HG02938 (cell line): ENCODE data around the gene PRR5L.
A peak's percentile ranks its signal among the peaks of the same experiment; 100 is the strongest.
"Not testable (repeated sequence)": the region's sequence is repeated elsewhere in the genome, so short reads cannot be mapped to it uniquely, and the experiment has no call there.

Experiments
- ATAC-seq: cut with Tn5 transposase; IDR thresholded peaks from one replicate; pipeline ENCODE4 v1.9.1; 2021; ENCODE audit warnings: mild to moderate bottlenecking, moderate library complexity; ENCODE audit not compliant: unreplicated experiment

The PRR5L gene

GRCh38 chr11:36325403-36325802, 29.3 kb downstream of the PRR5L start:
- ATAC-seq, result not testable (repeated sequence)

GRCh38 chr11:36326524-36327419, 30.7 kb downstream of the PRR5L start:
- ATAC-seq, result peak; percentile 70

- no peak for ATAC-seq
Measured at GRCh38 chr11:36328966-36329673, 33.0 kb downstream of the PRR5L start.

- no peak for ATAC-seq
Measured at GRCh38 chr11:36330411-36330810, 34.3 kb downstream of the PRR5L start.

GRCh38 chr11:36333468-36333867, 37.4 kb downstream of the PRR5L start:
- no peak for ATAC-seq

- no peak for ATAC-seq
Measured at GRCh38 chr11:36333897-36334296, 37.8 kb downstream of the PRR5L start.

- no peak for ATAC-seq
Measured at GRCh38 chr11:36339888-36340287, 43.8 kb downstream of the PRR5L start.

- no peak for ATAC-seq
Measured at GRCh38 chr11:36340897-36341296, 44.8 kb downstream of the PRR5L start.

GRCh38 chr11:36341915-36342314, 45.8 kb downstream of the PRR5L start:
- no peak for ATAC-seq

- no peak for ATAC-seq
Measured at GRCh38 chr11:36342327-36342726, 46.2 kb downstream of the PRR5L start.

- ATAC-seq, result no peak
Measured at GRCh38 chr11:36343436-36343835, 47.3 kb downstream of the PRR5L start.

GRCh38 chr11:36345084-36345511, 49.0 kb downstream of the PRR5L start:
- no peak for ATAC-seq

GRCh38 chr11:36345535-36346141, 49.5 kb downstream of the PRR5L start:
- ATAC-seq, result no peak

- ATAC-seq, result no peak
Measured at GRCh38 chr11:36346562-36347383, 50.7 kb downstream of the PRR5L start.

GRCh38 chr11:36347384-36347906, 51.4 kb downstream of the PRR5L start:
- no peak for ATAC-seq

- no peak for ATAC-seq
Measured at GRCh38 chr11:36349351-36350136, 53.5 kb downstream of the PRR5L start.

GRCh38 chr11:36350137-36350513, 54.0 kb downstream of the PRR5L start:
- no peak for ATAC-seq

- ATAC-seq, result no peak
Measured at GRCh38 chr11:36352922-36353321, 56.8 kb downstream of the PRR5L start.

GRCh38 chr11:36354221-36355003, 58.3 kb downstream of the PRR5L start:
- ATAC-seq, result peak; percentile 88
